HG02642 (cell line): ENCODE measurements around the gene PCDH9.

ENCODE experiments used
- ATAC-seq: cut with Tn5 transposase; IDR thresholded peaks from one replicate; pipeline ENCODE4 v1.9.1; 2021; ENCODE audit warnings: mild to moderate bottlenecking; ENCODE audit not compliant: unreplicated experiment, poor library complexity

PCDH9 gene

GRCh38 chr13:66996503-66996902 is 233.6 kb downstream of the PCDH9 start:
- ATAC-seq = no peak

- ATAC-seq = peak; percentile 82
Observed at GRCh38 chr13:66995203-66995611, 234.9 kb downstream of the PCDH9 start.

- ATAC-seq = peak; percentile 54
Observed at GRCh38 chr13:66994517-66995202, 235.5 kb downstream of the PCDH9 start.

- peak; percentile 58 for ATAC-seq
Observed at GRCh38 chr13:66994097-66994496, 236.0 kb downstream of the PCDH9 start.

- ATAC-seq = no peak
Observed at GRCh38 chr13:66992719-66993118, 237.4 kb downstream of the PCDH9 start.

GRCh38 chr13:66992183-66992582 is 238.0 kb downstream of the PCDH9 start:
- ATAC-seq = no peak

GRCh38 chr13:66984241-66984640 is 245.9 kb downstream of the PCDH9 start:
- ATAC-seq = no peak

GRCh38 chr13:66981912-66982311 is 248.2 kb downstream of the PCDH9 start:
- no peak for ATAC-seq

- no peak for ATAC-seq
Observed at GRCh38 chr13:66977161-66977560, 253.0 kb downstream of the PCDH9 start.

GRCh38 chr13:66974889-66975288 is 255.2 kb downstream of the PCDH9 start:
- ATAC-seq = no peak

GRCh38 chr13:66974174-66974573 is 256.0 kb downstream of the PCDH9 start:
- no peak for ATAC-seq

GRCh38 chr13:66972659-66973058 is 257.5 kb downstream of the PCDH9 start:
- no peak for ATAC-seq

- ATAC-seq = no peak
Observed at GRCh38 chr13:66971004-66971403, 259.1 kb downstream of the PCDH9 start.

- ATAC-seq = no peak
Observed at GRCh38 chr13:66969291-66969690, 260.8 kb downstream of the PCDH9 start.

- ATAC-seq = no peak
Observed at GRCh38 chr13:66967811-66968597, 262.1 kb downstream of the PCDH9 start.

GRCh38 chr13:66965181-66965580 is 265.0 kb downstream of the PCDH9 start:
- no peak for ATAC-seq

GRCh38 chr13:66962953-66963352 is 267.2 kb downstream of the PCDH9 start:
- ATAC-seq = no peak

- ATAC-seq = peak; percentile 72
Observed at GRCh38 chr13:66958611-66959010, 271.5 kb downstream of the PCDH9 start.

- ATAC-seq = no peak
Observed at GRCh38 chr13:66952507-66952906, 277.6 kb downstream of the PCDH9 start.

- ATAC-seq = no peak
Observed at GRCh38 chr13:66951426-66951825, 278.7 kb downstream of the PCDH9 start.

GRCh38 chr13:66950666-66951065 is 279.5 kb downstream of the PCDH9 start:
- no peak for ATAC-seq

- ATAC-seq = no peak
Observed at GRCh38 chr13:66948910-66949309, 281.2 kb downstream of the PCDH9 start.
